ENCODE measurements around the gene METTL22.

Gene METTL22

GRCh38 chr16:8585857-8586256 is 35.6 kb upstream of the METTL22 start:
- TF ChIP-seq ZNF274 (IDR thresholded peaks at IDR 0.05; ENCODE audit: low read depth, low read length) = no peak
- H3K4me3 ChIP-seq (ENCODE audit: low read length) = no peak overlapping the region

GRCh38 chr16:8587065-8587464 is 34.4 kb upstream of the METTL22 start:
- no peak for TF ChIP-seq ZNF274 (IDR thresholded peaks at IDR 0.05; ENCODE audit: low read depth, low read length)
- H3K4me3 ChIP-seq (ENCODE audit: low read length) = no peak overlapping the region

GRCh38 chr16:8588682-8589056 is 32.8 kb upstream of the METTL22 start:
- no peak overlapping the region for H3K4me3 ChIP-seq (ENCODE audit: low read length)
- no peak for TF ChIP-seq ZNF274 (IDR thresholded peaks at IDR 0.05; ENCODE audit: low read depth, low read length)

- no peak overlapping the region for H3K4me3 ChIP-seq (ENCODE audit: low read length)
Observed at GRCh38 chr16:8589057-8589899, 32.2 kb upstream of the METTL22 start.

GRCh38 chr16:8589900-8590688 is 31.4 kb upstream of the METTL22 start, which contains the start of gene TMEM114:
TSS of gene TMEM114 (minus strand) at chr16:8590511. CDS start at chr16:8589838, 673 bp downstream.
- H3K4me3 ChIP-seq (ENCODE audit: low read length) = no peak within 1 kb of the TSS
- TF ChIP-seq ZNF274 (IDR thresholded peaks at IDR 0.05; ENCODE audit: low read depth, low read length) = no peak

More at GRCh38 chr16:8589057-8589899, 32.2 kb upstream of the METTL22 start:
- no peak for TF ChIP-seq ZNF274 (IDR thresholded peaks at IDR 0.05; ENCODE audit: low read depth, low read length)

GRCh38 chr16:8590811-8591210 is 30.7 kb upstream of the METTL22 start:
- no peak overlapping the region for H3K4me3 ChIP-seq (ENCODE audit: low read length)
- TF ChIP-seq ZNF274 (IDR thresholded peaks at IDR 0.05; ENCODE audit: low read depth, low read length) = no peak

GRCh38 chr16:8591451-8591850 is 30.0 kb upstream of the METTL22 start:
- no peak overlapping the region for H3K4me3 ChIP-seq (ENCODE audit: low read length)
- no peak for TF ChIP-seq ZNF274 (IDR thresholded peaks at IDR 0.05; ENCODE audit: low read depth, low read length)

GRCh38 chr16:8594149-8594666 is 27.3 kb upstream of the METTL22 start:
- no peak overlapping the region for H3K4me3 ChIP-seq (ENCODE audit: low read length)
- TF ChIP-seq ZNF274 (IDR thresholded peaks at IDR 0.05; ENCODE audit: low read depth, low read length) = no peak

- no peak for TF ChIP-seq ZNF274 (IDR thresholded peaks at IDR 0.05; ENCODE audit: low read depth, low read length)
- no peak overlapping the region for H3K4me3 ChIP-seq (ENCODE audit: low read length)
Observed at GRCh38 chr16:8595783-8596182, 25.7 kb upstream of the METTL22 start.

GRCh38 chr16:8596581-8596980 is 24.9 kb upstream of the METTL22 start:
- no peak for TF ChIP-seq ZNF274 (IDR thresholded peaks at IDR 0.05; ENCODE audit: low read depth, low read length)
- H3K4me3 ChIP-seq (ENCODE audit: low read length) = no peak overlapping the region

GRCh38 chr16:8600144-8600775 is 21.2 kb upstream of the METTL22 start:
- no peak overlapping the region for H3K4me3 ChIP-seq (ENCODE audit: low read length)
- TF ChIP-seq ZNF274 (IDR thresholded peaks at IDR 0.05; ENCODE audit: low read depth, low read length) = no peak

GRCh38 chr16:8605554-8605953 is 15.9 kb upstream of the METTL22 start:
- TF ChIP-seq ZNF274 (IDR thresholded peaks at IDR 0.05; ENCODE audit: low read depth, low read length) = no peak
- no peak overlapping the region for H3K4me3 ChIP-seq (ENCODE audit: low read length)

- TF ChIP-seq ZNF274 (IDR thresholded peaks at IDR 0.05; ENCODE audit: low read depth, low read length) = no peak
- no peak overlapping the region for H3K4me3 ChIP-seq (ENCODE audit: low read length)
Observed at GRCh38 chr16:8607214-8607613, 14.3 kb upstream of the METTL22 start.

- no peak for TF ChIP-seq ZNF274 (IDR thresholded peaks at IDR 0.05; ENCODE audit: low read depth, low read length)
- no peak overlapping the region for H3K4me3 ChIP-seq (ENCODE audit: low read length)
Observed at GRCh38 chr16:8611122-8611521, 10.4 kb upstream of the METTL22 start.

Measured in GM08714 (cell line).